IPS-18a (cell line): Measurements from ENCODE around the gene COL4A1.

Experiments used
- H3K27ac ChIP-seq: one replicate; pipeline ENCODE4 v1.5.1; 2013; ENCODE audit warnings: low read length
- H3K27me3 ChIP-seq: one replicate; pipeline ENCODE4 v1.6.1; 2013; ENCODE audit warnings: mild to moderate bottlenecking, low read length; ENCODE audit not compliant: control insufficient read depth, insufficient read depth
- H3K36me3 ChIP-seq: one replicate; pipeline ENCODE4 v1.6.1; 2013; ENCODE audit warnings: low read depth, low read length; ENCODE audit not compliant: control insufficient read depth
- H3K4me1 ChIP-seq: one replicate; pipeline ENCODE4 v1.6.1; 2013; ENCODE audit warnings: low read depth, low read length; ENCODE audit not compliant: control insufficient read depth
- H3K4me3 ChIP-seq: one replicate; pipeline ENCODE4 v1.5.1; 2013; ENCODE audit warnings: low read length
- H3K9ac ChIP-seq: one replicate; pipeline ENCODE4 v1.6.1; 2013; ENCODE audit warnings: mild to moderate bottlenecking, low read length, moderate library complexity
- H3K9me3 ChIP-seq: one replicate; pipeline ENCODE4 v1.6.1; 2013; ENCODE audit warnings: low read depth, low read length; ENCODE audit not compliant: control insufficient read depth

The COL4A1 gene

GRCh38 chr13:110183910-110184309, 123.0 kb downstream of the COL4A1 start:
- Histone ChIP-seq H3K27ac (no peak overlapping the region), H3K4me3 (no peak overlapping the region), H3K27me3 (no peaks in the 10 kb centered on the region), H3K9me3 (no peaks in the 10 kb centered on the region), H3K9ac (no peak overlapping the region), H3K4me1 (peaks cover 8% of the 10 kb centered on the region), H3K36me3 (peaks cover 3% of the 10 kb centered on the region)

DNA sequence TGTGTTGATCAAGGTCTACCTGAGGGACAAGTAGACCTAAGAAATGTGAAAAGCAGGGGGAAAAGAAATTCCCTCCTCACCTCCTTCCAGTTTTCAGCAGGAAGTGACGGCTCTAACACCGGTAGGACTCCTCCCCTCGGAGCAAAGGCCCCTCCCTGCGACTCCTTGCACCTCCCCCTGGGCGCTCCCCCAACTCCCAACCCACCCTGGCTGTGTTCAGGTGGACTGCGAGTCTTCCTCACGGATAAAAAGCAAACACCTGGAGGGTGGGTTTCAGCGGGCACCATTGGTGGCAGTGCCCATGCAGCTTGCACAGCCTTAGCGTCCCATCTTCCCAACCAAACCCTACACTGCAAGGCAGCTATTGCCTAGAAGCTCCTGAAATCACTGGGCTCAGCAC, 124.5 kb downstream of the COL4A1 start:
- no peaks in the 10 kb centered on the region for H3K9me3 ChIP-seq
- H3K9ac ChIP-seq, result no peak overlapping the region
- H3K4me1 ChIP-seq, result peaks cover 8% of the 10 kb centered on the region
- no peak overlapping the region for H3K4me3 ChIP-seq
- H3K27ac ChIP-seq, result no peak overlapping the region
- peaks cover 13% of the 10 kb centered on the region for H3K36me3 ChIP-seq
- no peaks in the 10 kb centered on the region for H3K27me3 ChIP-seq

GRCh38 chr13:110182003-110182402, 125.0 kb downstream of the COL4A1 start:
- Histone ChIP-seq H3K4me1 (peaks cover 8% of the 10 kb centered on the region), H3K27ac (no peak overlapping the region), H3K36me3 (peaks cover 18% of the 10 kb centered on the region), H3K4me3 (no peak overlapping the region), H3K27me3 (no peaks in the 10 kb centered on the region), H3K9me3 (no peaks in the 10 kb centered on the region), H3K9ac (no peak overlapping the region)

DNA sequence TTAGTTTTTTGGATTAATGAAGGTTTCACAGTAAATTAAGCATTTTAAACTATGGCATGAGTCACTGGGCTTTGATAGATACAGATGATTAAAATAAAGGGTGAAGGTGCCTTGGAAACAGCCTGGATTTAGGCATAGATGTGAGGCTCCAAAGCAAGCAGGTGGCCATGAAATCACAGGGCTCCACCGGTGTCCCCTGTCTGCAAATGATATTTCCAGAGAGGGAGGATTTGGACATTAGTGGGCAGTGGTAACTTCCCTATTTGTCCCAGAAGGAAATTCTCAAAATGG, 127.2 kb downstream of the COL4A1 start:
- H3K9me3 ChIP-seq, result no peaks in the 10 kb centered on the region
- H3K27ac ChIP-seq, result no peak overlapping the region
- no peak overlapping the region for H3K4me3 ChIP-seq
- peaks cover 8% of the 10 kb centered on the region for H3K4me1 ChIP-seq
- H3K27me3 ChIP-seq, result no peaks in the 10 kb centered on the region
- H3K36me3 ChIP-seq, result peaks cover 31% of the 10 kb centered on the region
- no peak overlapping the region for H3K9ac ChIP-seq

DNA sequence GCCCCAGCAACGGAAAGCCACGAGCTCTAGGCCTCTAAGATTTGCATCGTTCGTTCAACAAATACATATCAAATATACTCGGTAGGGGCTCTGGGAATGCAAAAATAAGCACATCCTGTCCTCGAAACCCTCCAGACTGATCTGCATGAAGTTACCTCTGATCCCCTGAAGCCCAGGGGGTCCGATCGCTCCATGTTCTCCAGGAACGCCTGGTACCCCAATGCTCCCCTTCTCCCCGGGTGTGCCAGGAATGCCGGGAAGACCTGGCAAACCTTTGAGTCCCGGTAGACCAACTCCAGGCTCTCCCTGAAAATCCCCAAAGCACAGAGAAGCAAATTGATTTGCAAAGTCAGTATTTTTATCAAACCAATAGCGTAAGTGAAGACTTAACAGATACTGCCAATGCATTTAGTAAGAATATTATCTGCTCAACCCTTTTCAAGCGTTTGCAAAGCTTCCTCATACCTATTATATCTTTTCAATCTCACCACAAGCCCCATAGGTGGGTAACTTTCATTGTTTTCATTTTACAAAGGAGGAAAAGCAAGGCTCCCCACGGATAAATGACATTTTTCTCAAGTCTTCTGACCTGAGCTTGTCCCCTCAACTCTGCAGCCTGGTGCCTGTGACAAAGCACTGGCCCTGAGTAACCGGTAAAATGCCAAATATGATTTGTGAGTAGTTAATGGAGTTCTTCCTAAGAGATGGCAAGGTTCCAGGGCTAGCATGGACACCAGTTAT, 127.7 kb downstream of the COL4A1 start:
- Histone ChIP-seq H3K9me3 (no peaks in the 10 kb centered on the region), H3K4me3 (no peak overlapping the region), H3K9ac (no peak overlapping the region), H3K27ac (no peak overlapping the region), H3K27me3 (no peaks in the 10 kb centered on the region), H3K36me3 (peaks cover 33% of the 10 kb centered on the region), H3K4me1 (peaks cover 8% of the 10 kb centered on the region)

DNA sequence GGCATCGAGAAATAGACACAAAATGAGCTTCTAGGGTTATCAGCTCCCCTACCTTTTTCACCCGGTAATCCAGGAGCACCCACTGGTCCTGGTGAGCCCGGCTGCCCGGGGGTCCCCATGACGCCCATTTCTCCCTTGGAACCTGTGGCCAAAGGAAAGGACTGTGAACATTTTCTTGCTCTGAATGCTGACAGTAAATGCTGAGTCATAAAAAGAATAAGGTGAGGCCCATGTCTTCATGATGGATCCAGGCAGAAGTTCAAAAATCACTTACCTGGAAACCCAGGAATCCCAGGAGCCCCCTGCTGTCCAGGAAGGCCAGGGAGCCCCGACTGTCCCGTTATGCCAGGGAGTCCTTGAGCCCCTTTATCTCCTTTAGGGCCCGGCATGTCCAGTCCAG, 129.2 kb downstream of the COL4A1 start:
- H3K9ac ChIP-seq, result no peak overlapping the region
- no peaks in the 10 kb centered on the region for H3K9me3 ChIP-seq
- H3K4me1 ChIP-seq, result peaks cover 8% of the 10 kb centered on the region
- H3K27me3 ChIP-seq, result no peaks in the 10 kb centered on the region
- H3K4me3 ChIP-seq, result no peak overlapping the region
- peaks cover 47% of the 10 kb centered on the region for H3K36me3 ChIP-seq
- H3K27ac ChIP-seq, result no peak overlapping the region

GRCh38 chr13:110176431-110176830, 130.5 kb downstream of the COL4A1 start:
- Histone ChIP-seq H3K27ac (no peak overlapping the region), H3K9me3 (no peaks in the 10 kb centered on the region), H3K9ac (no peak overlapping the region), H3K36me3 (peaks cover 52% of the 10 kb centered on the region), H3K4me3 (no peak overlapping the region), H3K4me1 (peaks cover 8% of the 10 kb centered on the region), H3K27me3 (no peaks in the 10 kb centered on the region)

GRCh38 chr13:110173247-110173818, 133.6 kb downstream of the COL4A1 start:
- no peaks in the 10 kb centered on the region for H3K9me3 ChIP-seq
- peaks cover 51% of the 10 kb centered on the region for H3K36me3 ChIP-seq
- no peak overlapping the region for H3K9ac ChIP-seq
- no peaks in the 10 kb centered on the region for H3K27me3 ChIP-seq
- no peaks in the 10 kb centered on the region for H3K4me1 ChIP-seq
- H3K4me3 ChIP-seq, result no peak overlapping the region
- no peak overlapping the region for H3K27ac ChIP-seq

DNA sequence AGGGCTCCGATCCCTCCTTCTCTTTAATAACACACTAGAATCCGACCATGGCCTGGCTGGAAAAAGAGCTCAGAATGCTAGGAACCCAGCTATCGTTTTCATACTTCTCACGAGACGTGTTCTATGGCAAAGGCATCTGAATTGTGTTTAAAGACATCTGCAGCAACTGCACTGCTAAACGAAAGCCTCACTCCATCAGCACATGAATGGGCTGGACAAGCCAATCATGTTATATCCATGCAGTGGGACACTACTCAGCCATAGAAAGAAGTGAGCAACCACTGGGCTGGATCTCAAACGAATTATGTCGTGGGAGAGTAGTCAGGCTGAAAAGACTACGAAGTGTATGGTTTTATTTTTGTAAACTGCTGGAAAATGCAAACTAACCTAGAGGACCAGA, 136.1 kb downstream of the COL4A1 start:
- H3K36me3 ChIP-seq, result peaks cover 33% of the 10 kb centered on the region
- H3K9me3 ChIP-seq, result no peaks in the 10 kb centered on the region
- H3K9ac ChIP-seq, result no peak overlapping the region
- H3K4me3 ChIP-seq, result no peak overlapping the region
- H3K4me1 ChIP-seq, result no peaks in the 10 kb centered on the region
- H3K27ac ChIP-seq, result no peak overlapping the region
- H3K27me3 ChIP-seq, result no peaks in the 10 kb centered on the region

DNA sequence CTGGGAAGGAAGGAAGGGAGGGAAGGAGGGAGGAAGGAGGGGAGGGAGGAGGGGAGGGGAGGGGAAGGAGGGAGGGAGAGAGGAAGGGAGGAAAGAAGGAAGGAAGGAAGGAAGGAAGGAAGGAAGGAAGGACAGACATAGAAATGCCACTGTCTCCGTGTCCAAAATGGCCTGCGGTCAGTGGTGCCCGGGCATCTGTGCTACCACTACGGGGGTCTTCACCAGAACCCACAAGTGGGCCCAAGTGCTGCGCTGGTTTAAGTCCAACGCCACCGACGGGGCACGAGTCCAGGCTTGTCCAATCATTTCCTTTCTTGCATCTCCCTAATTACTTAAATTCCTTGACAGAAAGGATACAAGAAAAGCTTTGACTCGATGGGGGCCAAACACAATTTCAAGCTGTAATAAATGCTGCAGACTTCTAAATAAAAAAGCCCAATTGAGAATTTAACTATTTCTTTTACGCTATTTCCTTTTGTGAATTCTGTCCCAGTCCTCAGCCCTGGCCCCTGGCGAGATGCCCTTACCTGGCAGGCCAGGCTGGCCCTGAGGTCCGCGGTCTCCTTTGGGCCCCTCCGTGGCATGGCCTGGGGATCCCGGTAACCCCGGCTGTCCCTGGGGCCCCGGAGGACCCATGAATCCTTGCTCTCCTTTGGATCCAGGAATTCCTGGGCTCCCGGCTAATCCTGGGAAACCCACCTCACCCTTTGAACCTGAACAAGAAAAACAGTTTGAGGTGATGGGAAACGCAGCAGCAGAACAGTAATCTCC, 136.8 kb downstream of the COL4A1 start:
- H3K27ac ChIP-seq, result no peak overlapping the region
- no peak overlapping the region for H3K4me3 ChIP-seq
- H3K4me1 ChIP-seq, result no peaks in the 10 kb centered on the region
- peaks cover 27% of the 10 kb centered on the region for H3K36me3 ChIP-seq
- H3K9ac ChIP-seq, result no peak overlapping the region
- H3K9me3 ChIP-seq, result no peaks in the 10 kb centered on the region
- no peaks in the 10 kb centered on the region for H3K27me3 ChIP-seq

GRCh38 chr13:110168999-110169933, 137.7 kb downstream of the COL4A1 start:
- Histone ChIP-seq H3K9ac (no peak overlapping the region), H3K27ac (no peak overlapping the region), H3K9me3 (no peaks in the 10 kb centered on the region), H3K4me3 (no peak overlapping the region), H3K4me1 (no peaks in the 10 kb centered on the region), H3K36me3 (peaks cover 24% of the 10 kb centered on the region), H3K27me3 (no peaks in the 10 kb centered on the region)
